ENCODE data around the gene KCNN3. TPM values are rescaled to one million over a fixed set of nuclear protein-coding genes. Genes with fewer than 3 reads are reported as not detected.

KCNN3 gene
- total RNA-seq, 5 donors from 2014 or later (not counting 1 experiment from before 2014, with no cell fraction given): 0.03 to 0.23 (median 0.18) TPM

GRCh38 chr1:154703170-154703569 lies 166.9 kb downstream of the KCNN3 start:
- Histone ChIP-seq H3K4me3 (ENCODE audit: control insufficient read depth in 1 of 2, extremely low read depth in 1 of 2, low read length in 1 of 2) (no peak overlapping the region), H3K27ac (ENCODE audit: low read length) (no peak overlapping the region), H3K36me3 (ENCODE audit: control insufficient read depth in 2 of 2, extremely low read depth in 1 of 2, insufficient read depth in 1 of 2, low read length in 1 of 2) (no peaks in the 10 kb centered on the region), H3K9me3 (no peaks in the 10 kb centered on the region), H3K27me3 (replicated peaks in 1 of 2; ENCODE audit: control insufficient read depth in 2 of 2, extremely low read depth in 1 of 2, insufficient read depth in 2 of 2, low read length in 1 of 2) (peaks cover 0 to 6% of the 10 kb centered on the region in 2 experiments), H3K4me1 (ENCODE audit: control insufficient read depth in 1 of 2, extremely low read depth in 1 of 2, insufficient read depth in 2 of 2, low read length in 2 of 2) (no peaks in the 10 kb centered on the region)
- WGBS (ENCODE audit: insufficient coverage): 33% methylated on average over 4 of the region's 5 CpGs
- DNase-seq: no peak
- H3K4me1 Mint-ChIP-seq: no peaks in the 10 kb centered on the region
- H3K27me3 Mint-ChIP-seq: peaks cover 3 to 4% of the 10 kb centered on the region in 2 donors
- ChIA-PET CTCF (no interaction called here), POLR2A (no interaction called here)
- H3K36me3 Mint-ChIP-seq: no peaks in the 10 kb centered on the region
- H3K4me3 Mint-ChIP-seq: no peak overlapping the region
- H3K27ac Mint-ChIP-seq: no peak overlapping the region
- ATAC-seq (replicated peaks in 1 of 4): no peak
- H3K9me3 Mint-ChIP-seq: no peaks in the 10 kb centered on the region

GRCh38 chr1:154698320-154699096 lies 171.6 kb downstream of the KCNN3 start:
- WGBS (ENCODE audit: insufficient coverage): 80% methylated on average over 1 of the region's 4 CpGs
- no peak for ATAC-seq (replicated peaks in 1 of 4)
- H3K27me3 Mint-ChIP-seq: peaks cover 0 to 16% of the 10 kb centered on the region in 2 donors
- no peak for DNase-seq
- ChIA-PET CTCF (interaction anchor here in 1 of 2 donors (0.7 kb wide), 1 partner anchor 92 kb away, joined by 3 read pairs; no protein-coding TSS in a partner anchor), POLR2A (no interaction called here)
- H3K27ac Mint-ChIP-seq: no peak overlapping the region
- no peaks in the 10 kb centered on the region for H3K4me1 Mint-ChIP-seq
- no peaks in the 10 kb centered on the region for H3K36me3 Mint-ChIP-seq
- H3K27ac ChIP-seq (ENCODE audit: low read length): no peak overlapping the region
- H3K4me1 ChIP-seq (ENCODE audit: control insufficient read depth in 1 of 2, extremely low read depth in 1 of 2, insufficient read depth in 2 of 2, low read length in 2 of 2): no peaks in the 10 kb centered on the region
- H3K9me3 Mint-ChIP-seq: no peaks in the 10 kb centered on the region
- H3K36me3 ChIP-seq (ENCODE audit: control insufficient read depth in 2 of 2, extremely low read depth in 1 of 2, insufficient read depth in 1 of 2, low read length in 1 of 2): no peaks in the 10 kb centered on the region
- H3K9me3 ChIP-seq: no peaks in the 10 kb centered on the region
- peaks cover 0 to 10% of the 10 kb centered on the region in 2 experiments for H3K27me3 ChIP-seq (replicated peaks in 1 of 2; ENCODE audit: control insufficient read depth in 2 of 2, extremely low read depth in 1 of 2, insufficient read depth in 2 of 2, low read length in 1 of 2)
- H3K4me3 ChIP-seq (ENCODE audit: control insufficient read depth in 1 of 2, extremely low read depth in 1 of 2, low read length in 1 of 2): no peak overlapping the region
- no peak overlapping the region for H3K4me3 Mint-ChIP-seq

GRCh38 chr1:154697710-154698109 lies 172.4 kb downstream of the KCNN3 start:
- Histone ChIP-seq H3K36me3 (ENCODE audit: control insufficient read depth in 2 of 2, extremely low read depth in 1 of 2, insufficient read depth in 1 of 2, low read length in 1 of 2) (no peaks in the 10 kb centered on the region), H3K27me3 (replicated peaks in 1 of 2; ENCODE audit: control insufficient read depth in 2 of 2, extremely low read depth in 1 of 2, insufficient read depth in 2 of 2, low read length in 1 of 2) (peaks cover 0 to 10% of the 10 kb centered on the region in 2 experiments), H3K27ac (ENCODE audit: low read length) (no peak overlapping the region), H3K4me3 (ENCODE audit: control insufficient read depth in 1 of 2, extremely low read depth in 1 of 2, low read length in 1 of 2) (no peak overlapping the region), H3K9me3 (no peaks in the 10 kb centered on the region), H3K4me1 (ENCODE audit: control insufficient read depth in 1 of 2, extremely low read depth in 1 of 2, insufficient read depth in 2 of 2, low read length in 2 of 2) (no peaks in the 10 kb centered on the region)
- Mint-ChIP-seq H3K27me3 (peaks cover 0 to 16% of the 10 kb centered on the region in 2 donors), H3K9me3 (no peaks in the 10 kb centered on the region), H3K4me1 (no peaks in the 10 kb centered on the region), H3K36me3 (no peaks in the 10 kb centered on the region), H3K4me3 (no peak overlapping the region), H3K27ac (no peak overlapping the region)
- DNase-seq (no peak), ATAC-seq (replicated peaks in 1 of 4) (no peak)
- ChIA-PET POLR2A (no interaction called here), CTCF (no interaction called here)

- CTCF ChIA-PET: no interaction called here
- Histone ChIP-seq H3K9me3 (no peaks in the 10 kb centered on the region), H3K27ac (ENCODE audit: low read length) (no peak overlapping the region), H3K4me1 (ENCODE audit: control insufficient read depth in 1 of 2, extremely low read depth in 1 of 2, insufficient read depth in 2 of 2, low read length in 2 of 2) (no peaks in the 10 kb centered on the region), H3K4me3 (ENCODE audit: control insufficient read depth in 1 of 2, extremely low read depth in 1 of 2, low read length in 1 of 2) (no peak overlapping the region), H3K36me3 (ENCODE audit: control insufficient read depth in 2 of 2, extremely low read depth in 1 of 2, insufficient read depth in 1 of 2, low read length in 1 of 2) (no peaks in the 10 kb centered on the region), H3K27me3 (replicated peaks in 1 of 2; ENCODE audit: control insufficient read depth in 2 of 2, extremely low read depth in 1 of 2, insufficient read depth in 2 of 2, low read length in 1 of 2) (peaks cover 0 to 10% of the 10 kb centered on the region in 2 experiments)
- 100% methylated on average over 1 of the region's 4 CpGs for WGBS (ENCODE audit: insufficient coverage)
- no peaks in the 10 kb centered on the region for H3K9me3 Mint-ChIP-seq
- H3K36me3 Mint-ChIP-seq: no peaks in the 10 kb centered on the region
- H3K4me1 Mint-ChIP-seq: no peaks in the 10 kb centered on the region
- no peak overlapping the region for H3K4me3 Mint-ChIP-seq
- H3K27ac Mint-ChIP-seq: no peak overlapping the region
- ATAC-seq (replicated peaks in 1 of 4) (no peak), DNase-seq (no peak)
- peaks cover 0 to 16% of the 10 kb centered on the region in 2 donors for H3K27me3 Mint-ChIP-seq
- POLR2A ChIA-PET: no interaction called here
Observed at GRCh38 chr1:154696456-154696855, 173.6 kb downstream of the KCNN3 start.

GRCh38 chr1:154695985-154696384 lies 174.1 kb downstream of the KCNN3 start:
- Mint-ChIP-seq H3K4me3 (no peak overlapping the region), H3K4me1 (no peaks in the 10 kb centered on the region), H3K9me3 (no peaks in the 10 kb centered on the region), H3K27ac (no peak overlapping the region), H3K36me3 (no peaks in the 10 kb centered on the region), H3K27me3 (peaks cover 0 to 16% of the 10 kb centered on the region in 2 donors)
- CTCF ChIA-PET: no interaction called here
- no peak for ATAC-seq (replicated peaks in 1 of 4)
- Histone ChIP-seq H3K27ac (ENCODE audit: low read length) (no peak overlapping the region), H3K9me3 (no peaks in the 10 kb centered on the region), H3K36me3 (ENCODE audit: control insufficient read depth in 2 of 2, extremely low read depth in 1 of 2, insufficient read depth in 1 of 2, low read length in 1 of 2) (no peaks in the 10 kb centered on the region), H3K4me1 (ENCODE audit: control insufficient read depth in 1 of 2, extremely low read depth in 1 of 2, insufficient read depth in 2 of 2, low read length in 2 of 2) (no peaks in the 10 kb centered on the region), H3K4me3 (ENCODE audit: control insufficient read depth in 1 of 2, extremely low read depth in 1 of 2, low read length in 1 of 2) (no peak overlapping the region), H3K27me3 (replicated peaks in 1 of 2; ENCODE audit: control insufficient read depth in 2 of 2, extremely low read depth in 1 of 2, insufficient read depth in 2 of 2, low read length in 1 of 2) (peaks cover 0 to 10% of the 10 kb centered on the region in 2 experiments)
- POLR2A ChIA-PET: no interaction called here
- DNase-seq: no peak
- WGBS (ENCODE audit: insufficient coverage): 100% methylated on average over 1 of the region's 2 CpGs

- no peaks in the 10 kb centered on the region for H3K36me3 ChIP-seq (ENCODE audit: control insufficient read depth in 2 of 2, extremely low read depth in 1 of 2, insufficient read depth in 1 of 2, low read length in 1 of 2)
- H3K4me1 ChIP-seq (ENCODE audit: control insufficient read depth in 1 of 2, extremely low read depth in 1 of 2, insufficient read depth in 2 of 2, low read length in 2 of 2): no peaks in the 10 kb centered on the region
- no peak overlapping the region for H3K4me3 ChIP-seq (ENCODE audit: control insufficient read depth in 1 of 2, extremely low read depth in 1 of 2, low read length in 1 of 2)
- H3K9me3 ChIP-seq: no peaks in the 10 kb centered on the region
- Mint-ChIP-seq H3K36me3 (no peaks in the 10 kb centered on the region), H3K9me3 (no peaks in the 10 kb centered on the region), H3K4me3 (no peak overlapping the region), H3K27me3 (peaks cover 0 to 16% of the 10 kb centered on the region in 2 donors), H3K27ac (no peak overlapping the region), H3K4me1 (no peaks in the 10 kb centered on the region)
- CTCF ChIA-PET: no interaction called here
- ATAC-seq (replicated peaks in 1 of 4) (no peak), DNase-seq (no peak)
- H3K27me3 ChIP-seq (replicated peaks in 1 of 2; ENCODE audit: control insufficient read depth in 2 of 2, extremely low read depth in 1 of 2, insufficient read depth in 2 of 2, low read length in 1 of 2): peaks cover 0 to 10% of the 10 kb centered on the region in 2 experiments
- POLR2A ChIA-PET: no interaction called here
- WGBS (ENCODE audit: insufficient coverage): 80% methylated on average over 4 of the region's 4 CpGs
- H3K27ac ChIP-seq (ENCODE audit: low read length): no peak overlapping the region
Observed at GRCh38 chr1:154694995-154695394, 175.1 kb downstream of the KCNN3 start.
